RPMI8226 (cell line): ENCODE data around the gene SLC6A12.
"Not testable (repeated sequence)": the region's sequence is repeated elsewhere in the genome, so short reads cannot be mapped to it uniquely, and the experiment has no call there.

ENCODE experiments used
- DNase-seq: peaks from one replicate; pipeline ENCODE4 v3.0.0-alpha.2; 2015

Gene SLC6A12

DNA sequence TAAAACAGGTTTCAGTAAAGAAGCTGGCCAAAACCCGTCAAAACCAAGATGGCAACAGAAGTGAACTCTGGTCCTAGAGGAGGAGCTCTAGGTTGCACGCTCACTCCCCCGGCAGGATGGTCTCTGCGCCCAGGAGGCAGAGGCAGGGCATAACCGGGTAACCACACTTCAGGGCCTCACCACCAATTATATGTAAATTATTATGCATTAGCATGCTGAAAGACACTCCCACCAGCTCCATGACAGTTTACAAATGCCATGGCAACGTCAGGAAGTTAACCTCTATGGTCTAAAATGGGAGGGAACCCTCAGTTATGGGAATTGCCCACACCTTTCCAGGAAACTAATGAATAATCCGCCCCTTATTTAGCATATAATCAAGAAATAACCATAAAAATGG, 20.1 kb upstream of the SLC6A12 start:
- no peak for DNase-seq

DNA sequence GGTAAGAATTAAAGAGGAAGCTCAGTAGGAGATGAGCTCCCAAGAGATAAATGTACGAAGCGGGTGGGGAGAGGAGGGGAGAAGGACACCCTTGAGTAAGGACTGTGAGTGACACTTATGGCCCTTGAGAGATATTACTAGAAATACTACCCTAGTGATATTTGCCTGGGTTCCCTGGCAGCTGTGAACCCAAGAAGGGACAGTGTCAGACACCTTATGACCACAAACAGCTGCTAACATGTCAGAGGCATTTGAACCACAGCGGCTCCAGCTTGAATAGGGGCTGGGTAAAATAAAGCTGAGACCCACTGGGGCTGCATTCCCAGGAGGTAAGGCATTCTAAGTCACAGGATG, 19.6 kb upstream of the SLC6A12 start:
- no peak for DNase-seq

- no peak for DNase-seq
Measured at GRCh38 chr12:232731-233614, 19.0 kb upstream of the SLC6A12 start.

DNA sequence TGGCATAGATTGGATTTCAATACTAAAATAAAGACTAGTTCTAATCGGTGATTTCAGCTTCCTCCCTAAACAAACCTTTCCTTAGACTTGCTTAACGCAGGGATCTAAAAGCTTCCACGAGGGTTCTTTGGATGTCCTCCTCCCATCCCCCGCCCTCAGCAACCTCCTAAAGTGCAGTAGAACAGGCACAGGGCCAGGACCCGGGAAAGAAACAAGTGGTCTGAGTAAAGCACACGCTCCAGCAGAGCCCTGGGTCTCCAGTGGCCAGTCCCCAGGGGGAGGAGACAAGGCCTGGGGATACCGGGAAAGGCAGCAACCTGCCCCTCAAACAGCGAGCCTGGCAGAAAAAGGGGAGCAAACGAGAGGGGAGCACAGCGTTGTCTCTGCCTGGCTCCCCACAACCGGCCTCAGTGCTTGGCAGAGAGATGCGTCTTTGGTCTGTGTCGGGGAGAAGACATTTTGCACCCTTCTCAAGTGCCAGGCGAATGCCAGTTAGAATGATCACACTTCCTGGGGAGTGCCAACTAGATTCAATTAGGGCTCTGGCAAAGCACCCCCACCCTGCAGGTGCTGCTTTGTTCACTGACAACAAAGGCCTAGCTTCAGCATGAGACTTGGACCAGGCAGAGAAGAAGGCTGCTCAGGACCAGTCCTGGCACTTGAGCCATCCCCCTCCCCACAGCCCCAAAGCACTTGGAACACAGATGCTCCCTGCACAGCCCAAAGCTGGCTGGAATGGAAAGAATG, 17.1 kb upstream of the SLC6A12 start:
- no peak for DNase-seq

- no peak for DNase-seq
Measured at GRCh38 chr12:229441-230191, 15.7 kb upstream of the SLC6A12 start.

DNA sequence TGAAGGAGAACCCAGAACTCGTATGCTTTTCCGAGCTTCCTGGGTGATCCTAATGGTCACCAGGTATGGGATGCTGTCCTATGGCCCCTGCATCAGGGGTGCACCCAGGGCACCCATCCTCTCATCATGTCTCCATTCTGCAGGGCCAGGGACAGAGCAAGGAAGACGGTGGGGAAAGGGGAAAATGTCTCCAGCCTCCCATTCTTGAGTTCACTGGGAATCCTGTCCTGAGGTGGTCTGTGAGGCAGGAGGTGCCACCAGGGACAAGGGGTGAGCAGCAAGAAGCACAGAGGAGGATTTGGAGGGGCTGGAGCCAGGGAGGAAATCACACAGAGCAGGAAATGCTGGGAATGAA, 14.9 kb upstream of the SLC6A12 start:
- DNase-seq = no peak

- DNase-seq = no peak
Measured at GRCh38 chr12:227923-228845, 14.2 kb upstream of the SLC6A12 start.

DNA sequence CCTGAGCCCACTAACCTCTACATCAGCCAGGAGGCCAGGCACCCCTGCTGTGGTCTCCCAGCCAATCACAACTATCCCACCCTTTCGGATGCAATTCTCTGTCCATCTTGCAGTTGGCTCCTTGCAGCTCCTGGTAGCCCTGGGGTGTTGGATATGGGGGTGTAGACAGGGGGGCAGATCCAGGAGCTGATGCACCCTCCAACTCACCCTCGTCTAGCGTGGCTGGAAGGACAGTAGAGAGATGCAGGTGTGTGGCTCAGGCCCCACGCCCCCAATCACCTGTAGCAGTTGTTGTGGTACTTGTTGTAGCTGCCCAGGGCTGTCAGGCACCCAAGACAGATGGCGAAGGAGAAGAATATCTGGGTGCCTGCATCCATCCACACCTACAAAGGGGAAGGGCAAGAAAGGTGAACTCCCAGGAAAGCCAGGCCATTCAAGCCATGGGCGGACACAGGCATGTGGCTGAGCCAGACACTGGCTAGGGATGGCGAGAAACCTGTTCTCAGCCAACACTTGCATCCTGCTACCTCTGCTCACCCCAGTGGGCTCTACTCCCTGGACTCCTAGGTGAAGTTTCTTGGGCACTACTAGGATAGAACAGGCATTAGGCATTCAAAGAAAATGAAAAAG, 13.4 kb upstream of the SLC6A12 start:
- DNase-seq = no peak

GRCh38 chr12:226401-226800, 12.4 kb upstream of the SLC6A12 start:
- DNase-seq = no peak

GRCh38 chr12:225012-225411, 11.1 kb upstream of the SLC6A12 start:
- DNase-seq = no peak

DNA sequence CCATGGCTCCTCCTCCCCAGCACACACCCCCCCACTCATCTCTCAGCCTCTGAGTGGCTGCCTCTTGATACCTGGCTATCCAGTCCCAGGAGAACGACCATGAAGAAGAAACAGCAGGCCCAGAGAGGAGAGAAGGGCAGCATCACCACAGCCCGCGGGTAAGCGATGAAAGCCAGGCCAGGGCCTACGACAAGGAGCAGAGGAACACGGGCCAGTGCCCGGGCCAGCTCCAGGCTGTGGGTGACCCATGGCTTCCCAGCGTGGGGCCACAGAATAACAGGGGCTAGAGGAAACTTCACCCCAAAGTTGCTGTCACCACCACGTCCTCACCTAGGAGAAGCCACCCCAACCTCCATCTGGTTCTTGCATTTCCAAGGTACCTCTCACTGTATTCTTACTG, 10.4 kb upstream of the SLC6A12 start:
- no peak for DNase-seq

- no peak for DNase-seq
Measured at GRCh38 chr12:223841-224240, 9.9 kb upstream of the SLC6A12 start.

DNA sequence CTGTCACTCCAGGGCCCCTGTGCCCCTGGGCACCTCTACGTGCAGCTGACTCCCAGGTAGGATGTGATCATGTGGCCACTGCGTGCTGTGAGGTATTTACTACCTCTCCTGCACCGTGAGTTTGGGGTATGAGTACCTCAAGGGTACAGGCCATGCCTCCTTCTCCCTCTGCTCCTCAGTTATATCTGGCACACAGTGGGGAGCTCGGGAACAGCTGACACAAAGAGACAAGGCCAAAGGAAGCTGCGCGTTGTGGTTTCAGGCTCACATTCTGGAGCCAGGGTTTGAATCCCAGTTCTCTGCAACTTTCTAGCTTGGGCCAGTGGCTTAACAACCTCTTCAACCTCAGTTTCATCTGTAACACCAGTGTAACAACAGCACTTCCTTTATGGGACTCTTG, 7.8 kb upstream of the SLC6A12 start:
- DNase-seq = no peak

DNA sequence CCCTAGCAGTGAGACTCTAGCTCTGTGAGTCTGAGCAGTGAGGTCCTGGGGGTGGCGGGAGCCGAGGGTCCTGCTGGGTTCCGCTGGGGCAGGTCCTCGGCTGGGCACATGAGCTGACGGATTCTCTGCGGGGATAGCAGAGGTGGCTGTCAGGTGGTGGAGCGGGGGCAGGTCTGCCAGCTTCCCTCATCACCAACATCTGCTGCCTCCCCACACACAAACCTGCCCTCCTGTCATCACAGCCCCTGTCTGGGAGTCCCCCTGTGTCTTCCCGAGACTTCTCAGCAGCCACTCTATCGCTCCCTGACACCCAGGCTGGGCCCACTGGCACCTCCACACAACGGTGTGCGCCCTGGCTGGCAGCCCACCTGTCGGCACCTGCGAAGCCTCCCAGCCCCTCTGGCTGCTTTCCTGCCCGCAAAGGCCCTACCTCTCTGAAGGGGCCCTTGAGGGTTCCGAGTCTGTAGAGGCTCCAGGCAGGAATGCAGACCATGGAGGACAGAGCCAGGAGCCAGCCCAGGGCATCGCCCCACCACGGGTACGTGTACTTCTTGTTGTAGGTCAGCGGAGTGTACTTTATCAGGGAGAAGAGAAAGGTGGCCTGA, 7.1 kb upstream of the SLC6A12 start:
- DNase-seq = no peak

DNA sequence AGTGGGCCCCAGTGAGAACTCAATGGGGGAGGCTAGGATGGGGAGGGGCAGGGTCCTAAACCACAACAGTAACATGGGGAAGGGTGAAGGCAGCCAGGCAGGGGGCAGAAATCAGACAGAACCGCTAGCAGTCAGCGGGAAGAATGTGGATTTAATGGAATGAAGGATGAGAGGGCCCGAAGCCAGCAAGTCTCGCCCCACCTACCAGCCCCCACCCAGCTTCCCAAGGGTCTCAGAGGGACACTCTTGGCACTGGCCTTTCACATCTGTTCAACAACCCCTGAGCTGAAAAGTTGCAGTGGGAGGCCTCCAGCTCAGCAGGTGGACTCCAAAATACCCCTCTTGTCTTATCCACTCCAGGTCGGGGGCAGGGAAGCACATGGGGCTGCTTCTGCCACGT, 6.5 kb upstream of the SLC6A12 start:
- DNase-seq = no peak

DNA sequence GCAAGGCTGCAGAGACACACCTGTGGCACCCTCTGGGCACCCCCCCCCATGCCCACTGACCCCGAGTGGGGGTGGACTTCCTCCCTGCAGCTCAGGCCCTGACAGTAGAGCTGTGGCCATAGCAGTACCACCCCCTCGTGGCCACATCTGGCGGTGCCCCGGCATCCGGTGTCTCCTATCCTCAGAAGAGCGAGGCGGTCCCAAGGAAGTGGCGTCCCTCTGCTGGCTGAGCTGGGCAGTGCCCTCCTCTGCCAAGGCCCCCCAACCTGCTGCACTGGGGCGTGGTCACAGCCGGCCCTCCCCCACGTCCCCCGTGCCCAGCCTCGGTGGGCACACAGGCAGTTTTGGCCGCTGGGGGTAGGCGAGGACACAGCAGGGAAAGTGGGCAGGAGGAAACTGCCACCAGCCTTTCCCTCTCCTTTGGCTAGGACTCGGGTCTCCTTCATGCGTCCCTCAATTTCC, 6.0 kb upstream of the SLC6A12 start:
- peak; percentile 89 for DNase-seq

DNA sequence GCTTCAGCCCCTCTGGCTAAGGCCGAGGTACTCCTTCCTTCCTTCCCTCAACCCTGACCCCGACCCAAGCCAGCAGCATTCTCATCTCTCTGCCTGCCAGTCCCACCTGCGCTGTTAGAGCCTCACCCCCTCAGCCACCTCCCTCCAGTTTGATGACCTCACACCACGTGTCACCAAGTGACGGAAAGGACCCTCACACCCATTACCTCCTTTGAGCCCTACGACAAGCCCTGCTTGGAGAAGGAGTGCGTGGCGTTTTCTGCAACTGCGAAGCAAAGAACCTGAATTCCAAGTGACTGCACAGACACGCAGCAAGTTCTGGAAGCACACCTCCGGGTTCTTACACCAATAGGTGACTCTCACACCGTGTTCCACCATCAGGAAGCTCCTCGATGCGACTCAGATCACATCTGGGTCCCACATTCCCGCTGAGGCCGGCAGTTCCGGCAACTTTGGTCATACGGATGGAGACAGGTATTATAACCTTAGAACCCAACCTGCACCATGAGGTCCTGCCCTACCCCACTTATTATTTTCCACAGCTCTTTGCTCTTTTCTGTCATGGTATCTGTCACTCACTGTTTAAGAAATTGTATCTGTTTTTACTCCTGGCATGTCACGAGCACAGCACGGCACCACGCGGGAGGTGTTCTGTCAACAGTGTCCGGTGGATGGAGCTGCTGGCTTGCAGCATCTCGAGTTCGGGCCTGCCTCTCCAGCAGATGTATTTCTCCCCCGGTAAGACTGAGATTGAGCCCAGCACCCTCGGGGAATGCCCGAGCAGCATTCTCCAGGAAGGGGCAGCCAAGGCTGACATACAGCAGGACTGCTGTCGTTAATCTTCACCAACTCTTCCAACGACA, 5.0 kb upstream of the SLC6A12 start:
- DNase-seq = no peak

- no peak for DNase-seq
Measured at GRCh38 chr12:218221-218620, 4.3 kb upstream of the SLC6A12 start.

DNA sequence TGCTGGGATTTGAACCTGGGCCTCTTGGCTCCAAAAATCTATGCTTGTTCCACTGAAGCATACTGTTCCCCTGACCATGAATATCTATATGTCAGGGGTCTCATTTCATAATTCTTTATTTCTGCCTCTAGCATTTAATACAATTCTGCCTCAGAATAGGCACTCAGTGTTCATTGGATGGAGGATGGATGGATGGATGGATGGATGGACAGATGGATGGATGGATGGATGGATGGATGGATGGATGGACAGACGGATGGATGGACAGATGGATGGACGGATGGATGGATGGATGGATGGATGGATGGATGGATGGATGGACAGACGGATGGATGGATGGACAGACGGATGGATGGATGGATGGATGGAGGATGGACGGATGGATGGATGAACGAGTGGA, 3.1 kb upstream of the SLC6A12 start:
- not testable (repeated sequence) for DNase-seq

DNA sequence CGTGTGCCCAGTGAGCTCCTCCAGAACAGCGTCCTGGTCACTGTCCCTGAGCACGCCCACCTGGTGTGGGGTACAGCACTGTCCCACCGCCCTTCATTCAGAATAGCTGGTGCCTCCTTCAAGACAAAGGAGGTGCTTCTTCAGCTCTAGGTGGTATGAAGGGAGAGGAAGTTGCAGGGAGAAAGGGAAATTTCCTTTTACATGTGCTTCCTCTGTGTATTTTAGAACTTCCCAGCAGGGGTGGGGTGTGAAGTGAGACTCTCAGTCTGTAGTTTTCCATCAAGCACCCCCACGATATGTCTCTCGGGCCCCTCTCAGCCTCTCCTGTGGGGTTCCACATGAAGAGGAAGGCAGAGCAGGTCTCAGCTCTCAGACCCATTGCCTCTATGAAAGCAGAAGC, 1.2 kb upstream of the SLC6A12 start:
- DNase-seq = no peak

GRCh38 chr12:213527-213932, 427 bp downstream of the SLC6A12 start:
- DNase-seq = no peak
